GM12801 (cell line): ENCODE data around the gene ACER3.

ENCODE experiments used
- CTCF ChIP-seq: IDR thresholded peaks from one replicate; pipeline ENCODE4 v1.5.1; 2011; ENCODE audit warnings: control low read depth; ENCODE audit not compliant: insufficient read length; ENCODE audit errors: extremely low read depth

ACER3 gene

GRCh38 chr11:77044886-77045285, 184.2 kb downstream of the ACER3 start:
- TF ChIP-seq CTCF: no peak

- no peak for TF ChIP-seq CTCF
Observed at GRCh38 chr11:77046060-77046501, 185.4 kb downstream of the ACER3 start.

- no peak for TF ChIP-seq CTCF
Observed at GRCh38 chr11:77047007-77047927, 186.5 kb downstream of the ACER3 start.

DNA sequence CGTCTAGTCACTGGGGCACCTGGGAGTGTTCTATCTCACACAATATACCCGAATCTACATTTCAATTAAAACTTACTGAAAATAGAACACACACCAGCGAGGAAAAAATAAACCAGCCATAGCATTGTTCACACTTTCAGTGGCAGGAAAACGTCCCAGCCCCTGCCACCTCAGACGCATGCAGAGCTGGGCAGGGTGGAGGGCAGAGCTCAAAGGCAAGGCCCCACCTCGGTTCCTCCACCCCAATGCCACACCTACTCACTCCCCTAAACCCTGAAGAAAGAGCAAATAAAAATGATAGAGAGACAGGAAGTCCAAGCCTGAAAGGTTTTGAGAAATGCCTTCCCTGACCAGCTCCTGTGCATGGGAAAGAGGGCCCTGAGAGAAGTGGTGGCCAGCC, 188.3 kb downstream of the ACER3 start:
- TF ChIP-seq CTCF: no peak

DNA sequence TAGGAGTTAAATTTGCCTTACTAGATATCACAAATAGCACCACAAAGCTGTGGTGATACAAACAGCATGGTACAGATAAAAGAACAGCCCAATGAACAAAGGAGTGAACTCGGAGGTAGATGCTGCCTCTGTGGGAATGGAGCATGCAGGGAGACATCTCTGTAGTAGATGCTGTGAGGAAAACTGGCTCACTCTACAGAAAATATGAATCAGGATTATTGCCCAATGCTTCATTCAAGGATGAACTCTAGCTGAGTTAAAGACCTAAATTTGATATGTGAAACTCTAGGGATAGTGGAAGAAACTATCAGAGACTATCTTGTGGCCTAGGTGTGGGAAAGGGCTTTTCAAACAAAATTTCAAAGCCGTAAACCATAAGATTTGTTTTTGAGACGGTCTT, 190.8 kb downstream of the ACER3 start:
- TF ChIP-seq CTCF: no peak

GRCh38 chr11:77052518-77052917, 191.8 kb downstream of the ACER3 start:
- no peak for TF ChIP-seq CTCF

DNA sequence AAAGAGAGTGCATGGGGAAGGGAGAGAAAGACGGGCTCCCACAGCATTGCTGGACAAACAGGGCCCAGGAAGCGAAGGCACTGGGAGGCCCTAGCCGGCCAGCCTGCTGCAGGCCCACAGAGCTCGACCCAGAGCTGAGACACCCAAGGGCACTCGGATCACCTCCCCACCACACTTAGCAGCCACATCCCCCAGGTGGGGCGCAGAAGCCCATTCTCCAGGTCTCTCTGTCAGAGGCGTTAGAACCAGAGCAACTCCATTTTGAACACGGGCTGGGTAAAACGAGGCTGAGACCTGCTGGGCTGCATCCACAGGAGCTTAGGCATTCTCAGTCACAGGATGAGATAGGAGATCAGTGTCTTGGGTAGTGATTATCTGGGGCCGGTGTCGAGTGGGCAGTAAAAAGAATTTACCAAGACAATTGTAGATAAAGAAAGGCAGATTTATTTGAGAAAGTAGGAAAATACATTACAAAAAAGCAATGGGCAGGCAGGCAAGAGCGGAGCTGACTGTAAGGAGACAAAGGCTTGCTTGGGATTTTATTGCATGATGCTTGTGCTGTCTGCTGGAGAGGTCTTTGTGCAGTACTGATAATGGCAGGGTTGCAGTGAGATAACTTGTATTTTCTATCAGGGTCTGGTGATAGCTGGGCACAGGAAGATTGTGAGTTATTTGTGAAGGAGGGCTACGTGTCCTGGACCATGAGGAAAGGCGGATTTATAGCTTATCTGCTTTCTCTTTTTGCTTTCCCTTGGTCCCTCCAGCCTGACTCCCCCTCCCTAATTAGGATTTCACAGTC, 192.7 kb downstream of the ACER3 start:
- no peak for TF ChIP-seq CTCF
